ENCODE data around the gene CD9.

GRCh38 chr12:6233121-6233971 is 33.1 kb downstream of the CD9 start:
- TF ChIP-seq ZFP3 (CRISPR knock-in tag; IDR thresholded peaks at IDR 0.05) (no peak), ESRRG (CRISPR knock-in tag; IDR thresholded peaks at IDR 0.05) (no peak), CREB5 (CRISPR knock-in tag; IDR thresholded peaks at IDR 0.05; ENCODE audit: low read depth) (no peak), CSDC2 (CRISPR knock-in tag; IDR thresholded peaks at IDR 0.05) (no peak), ISL1 (CRISPR knock-in tag; IDR thresholded peaks at IDR 0.05) (no peak), TSHZ2 (CRISPR knock-in tag; IDR thresholded peaks at IDR 0.05) (no peak), ZC3H10 (CRISPR knock-in tag; IDR thresholded peaks at IDR 0.05) (no peak), OSR1 (CRISPR knock-in tag; IDR thresholded peaks at IDR 0.05) (no peak), ARNTL (CRISPR knock-in tag; IDR thresholded peaks at IDR 0.05; ENCODE audit: borderline replicate concordance, low read depth) (no peak), PATZ1 (CRISPR knock-in tag; IDR thresholded peaks at IDR 0.05; ENCODE audit: borderline replicate concordance) (no peak)

All from SK-N-SH treated with all-trans-retinoic acid at 6 μM for 48 hours (cell line).